Endodermal cell (in vitro differentiated cells): ENCODE measurements around the gene USH1G. TPM values are rescaled to one million over a fixed set of nuclear protein-coding genes. Genes with fewer than 3 reads are reported as not detected.
A peak's percentile ranks its signal among the peaks of the same experiment; 100 is the strongest.

Source experiments
- DNase-seq: peaks from one replicate; pipeline ENCODE4 v3.0.0-alpha.2; 2017
- H3K27ac ChIP-seq: 2 replicates; pipeline ENCODE4 v1.5.1; 2013; ENCODE audit warnings: mild to moderate bottlenecking, low read depth, low read length, moderate library complexity
- H3K27me3 ChIP-seq: 2 replicates; pipeline ENCODE4 v1.6.1; 2013; ENCODE audit warnings: mild to moderate bottlenecking, low read length, moderate library complexity; ENCODE audit not compliant: insufficient read depth, control insufficient read depth, poor library complexity, severe bottlenecking
- H3K36me3 ChIP-seq: 2 replicates; pipeline ENCODE4 v1.7.0; 2013; ENCODE audit warnings: mild to moderate bottlenecking, low read length, moderate library complexity; ENCODE audit not compliant: control insufficient read depth, insufficient read depth
- H3K4me1 ChIP-seq: one replicate; pipeline ENCODE4 v1.7.0; 2013; ENCODE audit warnings: low read length; ENCODE audit not compliant: control insufficient read depth, insufficient read depth
- H3K4me3 ChIP-seq: 2 replicates; pipeline ENCODE4 v1.5.1; 2013; ENCODE audit warnings: mild to moderate bottlenecking, low read length, moderate library complexity
- H3K9ac ChIP-seq: 2 replicates; pipeline ENCODE4 v1.6.1; 2013; ENCODE audit warnings: mild to moderate bottlenecking, low read length, moderate library complexity; ENCODE audit not compliant: poor library complexity, severe bottlenecking; ENCODE audit errors: extremely low read depth
- H3K9me3 ChIP-seq: 2 replicates; pipeline ENCODE4 v1.6.1; 2013; ENCODE audit warnings: mild to moderate bottlenecking, low read length, moderate library complexity; ENCODE audit not compliant: control insufficient read depth
- H3K27ac Mint-ChIP-seq: 2 replicates; pipeline ENCODE4 v1.8.0; 2020; ENCODE audit warnings: mixed read lengths
- H3K27me3 Mint-ChIP-seq: 2 replicates; pipeline ENCODE4 v1.8.0; 2021; ENCODE audit warnings: mild to moderate bottlenecking, mixed read lengths; ENCODE audit not compliant: insufficient read depth
- H3K36me3 Mint-ChIP-seq: 2 replicates; pipeline ENCODE4 v1.8.0; 2020; ENCODE audit warnings: low read depth, mixed read lengths
- H3K4me1 Mint-ChIP-seq: 2 replicates; pipeline ENCODE4 v1.8.0; 2020; ENCODE audit warnings: mixed read lengths
- H3K4me3 Mint-ChIP-seq: 2 replicates; pipeline ENCODE4 v1.8.0; 2020; ENCODE audit warnings: mild to moderate bottlenecking, moderate library complexity, mixed read lengths
- H3K9me3 Mint-ChIP-seq: 2 replicates; pipeline ENCODE4 v1.8.0; 2020; ENCODE audit warnings: mild to moderate bottlenecking, mixed read lengths
- WGBS, 2 experiments: methylation state at CpG; one replicate each; pipeline versions ENCODE4 v1.1.5 to v1.1.7; 2013; ENCODE audit warnings: missing lambda C conversion rate in 2 of 2, mixed read lengths in 1 of 2; ENCODE audit not compliant: insufficient coverage in 1 of 2, insufficient read length in 1 of 2; 5-methylcytosine and 5-hydroxymethylcytosine counted together
- total RNA-seq, 2 donors: library from RNA; stranded (reverse); fragmentation: NEBNext Ultra II Directional in 1 of 2; extraction: Animal tissue kit (Norgen Biotek cat#: 25700) in 1 of 2; gene quantifications; 2 replicates in 1 of 2; 3 replicates in 1 of 2; pipeline ENCODE4 v1.2.1, GENCODE V29; 2021
- TF ChIP-seq, protein P1 (sequence below): fragments of 200-600 bp; sonication (generic); conservative IDR thresholded peaks from 2 replicates; pipeline ENCODE4 v1.5.0; 2021; ENCODE audit warnings: antibody characterized with exemption, mild to moderate bottlenecking

Gene USH1G
- total RNA-seq, 2 donors from 2014 or later = 0.11 to 0.13 TPM

DNA sequence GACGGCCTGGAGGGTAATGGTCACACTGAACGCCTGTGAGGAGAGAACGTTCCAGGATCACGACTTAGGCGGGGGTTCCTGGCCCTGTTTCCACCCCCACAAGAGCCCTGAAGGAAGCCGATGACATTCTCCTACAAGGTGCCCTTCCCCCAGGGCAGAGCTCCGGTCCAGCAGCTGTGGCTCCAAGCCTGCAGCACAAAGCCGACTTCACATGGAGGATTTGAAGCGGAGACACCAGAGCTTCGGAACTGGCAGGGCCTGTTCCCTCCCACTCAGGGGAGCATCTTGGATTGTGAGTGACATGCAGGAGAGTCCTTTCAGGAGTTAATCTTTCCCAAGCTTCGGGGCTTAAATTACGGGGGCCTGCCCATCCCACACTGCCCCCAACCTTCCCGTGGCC is 34.6 kb downstream of the USH1G start:
- Histone ChIP-seq H3K9me3 (no peaks in the 10 kb centered on the region), H3K4me3 (no peak overlapping the region), H3K9ac (no peak overlapping the region), H3K27me3 (peaks cover 27% of the 10 kb centered on the region), H3K27ac (no peak overlapping the region), H3K36me3 (no peaks in the 10 kb centered on the region), H3K4me1 (no peaks in the 10 kb centered on the region)
- no peak for DNase-seq
- H3K27me3 Mint-ChIP-seq = peaks cover 34% of the 10 kb centered on the region
- TF ChIP-seq, protein P1, sequence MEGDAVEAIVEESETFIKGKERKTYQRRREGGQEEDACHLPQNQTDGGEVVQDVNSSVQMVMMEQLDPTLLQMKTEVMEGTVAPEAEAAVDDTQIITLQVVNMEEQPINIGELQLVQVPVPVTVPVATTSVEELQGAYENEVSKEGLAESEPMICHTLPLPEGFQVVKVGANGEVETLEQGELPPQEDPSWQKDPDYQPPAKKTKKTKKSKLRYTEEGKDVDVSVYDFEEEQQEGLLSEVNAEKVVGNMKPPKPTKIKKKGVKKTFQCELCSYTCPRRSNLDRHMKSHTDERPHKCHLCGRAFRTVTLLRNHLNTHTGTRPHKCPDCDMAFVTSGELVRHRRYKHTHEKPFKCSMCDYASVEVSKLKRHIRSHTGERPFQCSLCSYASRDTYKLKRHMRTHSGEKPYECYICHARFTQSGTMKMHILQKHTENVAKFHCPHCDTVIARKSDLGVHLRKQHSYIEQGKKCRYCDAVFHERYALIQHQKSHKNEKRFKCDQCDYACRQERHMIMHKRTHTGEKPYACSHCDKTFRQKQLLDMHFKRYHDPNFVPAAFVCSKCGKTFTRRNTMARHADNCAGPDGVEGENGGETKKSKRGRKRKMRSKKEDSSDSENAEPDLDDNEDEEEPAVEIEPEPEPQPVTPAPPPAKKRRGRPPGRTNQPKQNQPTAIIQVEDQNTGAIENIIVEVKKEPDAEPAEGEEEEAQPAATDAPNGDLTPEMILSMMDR = no peak
- no peaks in the 10 kb centered on the region for H3K9me3 Mint-ChIP-seq
- WGBS, 2 experiments = 83 to 84% methylated on average over 10 to 13 of the region's 13 CpGs
- no peak overlapping the region for H3K27ac Mint-ChIP-seq
- no peak overlapping the region for H3K4me3 Mint-ChIP-seq
- H3K36me3 Mint-ChIP-seq = no peaks in the 10 kb centered on the region
- no peaks in the 10 kb centered on the region for H3K4me1 Mint-ChIP-seq

DNA sequence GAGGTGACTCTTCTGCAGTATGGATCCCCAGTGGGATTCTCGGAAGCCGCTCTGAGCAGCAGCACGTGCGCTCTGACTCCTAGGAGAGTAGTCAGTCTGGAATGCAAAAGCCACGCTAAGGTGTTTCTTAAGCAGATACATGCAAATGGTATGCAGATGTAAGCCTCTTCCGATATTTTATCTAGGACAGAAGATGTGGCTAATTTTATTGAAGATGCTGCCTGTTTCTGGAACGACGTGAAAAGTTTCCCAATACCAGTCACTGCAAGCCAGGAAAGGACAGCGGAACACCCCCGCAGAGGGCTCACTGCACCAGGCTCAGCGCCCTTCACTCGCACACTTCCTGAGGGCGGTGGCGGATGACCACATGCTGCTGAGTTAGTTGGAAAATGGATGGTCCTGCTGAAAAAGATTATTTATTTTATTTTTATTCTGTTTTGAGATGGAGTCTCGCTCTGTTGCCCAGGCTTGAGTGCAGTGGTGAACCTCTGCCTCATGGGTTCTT is 39.8 kb downstream of the USH1G start:
- no peak overlapping the region for H3K27ac Mint-ChIP-seq
- peaks cover 20% of the 10 kb centered on the region for H3K27me3 Mint-ChIP-seq
- H3K9me3 Mint-ChIP-seq = no peaks in the 10 kb centered on the region
- no peaks in the 10 kb centered on the region for H3K36me3 Mint-ChIP-seq
- Histone ChIP-seq H3K27me3 (peaks cover 7% of the 10 kb centered on the region), H3K4me3 (no peak overlapping the region), H3K9me3 (no peaks in the 10 kb centered on the region), H3K4me1 (no peaks in the 10 kb centered on the region), H3K27ac (no peak overlapping the region), H3K9ac (no peak overlapping the region), H3K36me3 (no peaks in the 10 kb centered on the region)
- no peak overlapping the region for H3K4me3 Mint-ChIP-seq
- peak; percentile 60 for DNase-seq
- H3K4me1 Mint-ChIP-seq = no peaks in the 10 kb centered on the region
- TF ChIP-seq, protein P1 = no peak
- WGBS, 2 experiments = 82 to 84% methylated on average over 12 to 15 of the region's 15 CpGs

DNA sequence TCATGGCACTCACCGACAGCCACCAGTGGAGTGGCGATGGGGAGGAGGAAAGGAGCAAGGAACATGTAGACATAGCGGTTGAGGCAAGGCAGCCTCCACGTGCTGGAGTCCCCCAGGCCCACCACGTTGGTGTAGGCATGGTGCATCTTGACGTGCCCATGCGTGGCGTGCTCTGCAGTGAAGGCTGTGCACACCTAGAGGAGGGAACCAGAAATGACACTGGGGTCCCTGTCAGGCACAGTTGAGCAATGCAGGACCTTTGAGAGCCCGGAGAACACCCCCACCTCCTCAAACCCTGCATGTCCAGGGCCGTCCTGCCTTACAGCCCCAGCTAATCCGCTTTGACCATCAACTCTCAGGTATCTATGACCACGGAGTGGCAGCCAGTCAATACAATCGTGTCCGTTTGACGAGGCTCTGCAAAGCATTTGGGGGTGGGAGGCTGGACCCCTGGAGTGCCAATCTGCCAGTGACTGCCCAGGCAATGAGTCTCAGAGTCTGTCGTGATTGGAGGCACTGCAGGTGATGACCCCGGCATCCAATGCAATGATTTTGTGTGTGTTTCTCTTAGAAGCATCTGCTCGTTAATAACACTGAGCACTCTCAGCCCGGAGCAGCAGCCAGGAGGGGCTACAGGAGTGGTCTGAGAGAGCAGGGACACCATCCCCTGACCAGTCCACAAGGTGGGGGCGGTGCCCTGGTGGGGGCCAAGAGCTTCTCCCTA is 40.4 kb downstream of the USH1G start:
- Mint-ChIP-seq H3K9me3 (no peaks in the 10 kb centered on the region), H3K36me3 (no peaks in the 10 kb centered on the region), H3K27me3 (peaks cover 20% of the 10 kb centered on the region), H3K27ac (no peak overlapping the region), H3K4me1 (no peaks in the 10 kb centered on the region), H3K4me3 (no peak overlapping the region)
- Histone ChIP-seq H3K27ac (no peak overlapping the region), H3K4me3 (no peak overlapping the region), H3K27me3 (peaks cover 7% of the 10 kb centered on the region), H3K9ac (no peak overlapping the region), H3K4me1 (no peaks in the 10 kb centered on the region), H3K9me3 (no peaks in the 10 kb centered on the region), H3K36me3 (no peaks in the 10 kb centered on the region)
- peak; percentile 59 for DNase-seq
- WGBS, 2 experiments = 84 to 85% methylated on average over 17 to 20 of the region's 20 CpGs
- TF ChIP-seq, protein P1 = no peak
